GM21723 (cell line): ENCODE results near the gene COQ8A.
"Not testable (repeated sequence)": the region's sequence is repeated elsewhere in the genome, so short reads cannot be mapped to it uniquely, and the experiment has no call there.

ENCODE experiments used
- ATAC-seq: cut with Tn5 transposase; IDR thresholded peaks from one replicate; pipeline ENCODE4 v1.9.1; 2021; ENCODE audit warnings: mild to moderate bottlenecking, moderate library complexity; ENCODE audit not compliant: unreplicated experiment

The COQ8A gene

DNA sequence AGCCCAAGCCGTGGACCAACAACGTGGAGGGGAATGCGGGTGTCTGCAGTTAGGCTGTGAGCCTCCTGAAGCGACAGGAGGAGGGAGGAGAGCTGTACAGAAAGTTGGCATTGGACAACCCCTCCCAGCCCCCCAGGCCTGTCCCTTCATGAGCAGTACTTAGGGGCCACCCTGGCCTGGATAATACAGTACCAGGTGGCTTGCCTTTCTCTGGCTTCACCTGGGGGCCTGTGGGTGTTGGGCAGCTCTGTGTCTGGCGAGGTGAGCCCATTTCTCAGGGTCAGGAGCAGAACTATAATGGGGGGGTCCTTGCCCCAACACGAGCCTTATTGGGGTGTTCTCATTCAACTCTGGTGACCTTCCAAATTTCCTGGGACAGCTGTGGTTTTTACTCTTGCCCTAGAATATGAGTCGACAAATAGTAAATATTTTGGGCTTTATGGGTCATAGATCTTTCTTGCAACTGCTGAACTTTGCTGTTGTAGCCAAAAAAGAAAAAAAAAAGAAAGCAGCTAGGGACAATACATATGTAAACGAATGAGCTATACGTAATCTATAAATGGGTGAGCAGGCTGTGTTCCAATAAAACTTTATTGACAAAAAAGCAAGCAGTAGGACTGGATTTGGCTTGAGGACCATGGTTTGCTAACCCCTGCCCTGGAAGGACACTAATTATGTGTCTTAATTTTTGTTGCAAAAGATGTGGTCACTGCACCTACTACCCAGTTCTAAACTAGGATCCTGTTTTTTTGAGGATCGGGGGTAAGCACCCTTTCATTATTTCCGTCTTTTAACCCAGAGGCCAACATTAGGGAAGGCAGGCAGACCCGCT lies 11.4 kb downstream of the COQ8A start:
- no peak for ATAC-seq

DNA sequence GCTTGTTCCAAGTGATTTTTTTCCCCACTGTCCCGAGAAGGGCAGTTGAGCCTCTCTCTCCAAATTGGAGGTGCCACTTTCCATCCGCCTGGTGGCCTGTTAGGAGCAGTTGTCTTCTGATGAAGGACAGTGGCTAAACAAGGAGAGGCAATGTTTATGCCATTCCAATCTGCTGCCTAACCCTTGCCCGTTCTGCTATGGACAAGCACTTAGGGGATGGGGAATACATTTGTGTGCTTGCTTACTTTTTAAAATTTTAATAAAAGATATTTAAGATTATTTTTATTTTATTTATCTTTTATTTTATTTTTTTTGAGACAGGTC lies 12.0 kb downstream of the COQ8A start:
- ATAC-seq = no peak

DNA sequence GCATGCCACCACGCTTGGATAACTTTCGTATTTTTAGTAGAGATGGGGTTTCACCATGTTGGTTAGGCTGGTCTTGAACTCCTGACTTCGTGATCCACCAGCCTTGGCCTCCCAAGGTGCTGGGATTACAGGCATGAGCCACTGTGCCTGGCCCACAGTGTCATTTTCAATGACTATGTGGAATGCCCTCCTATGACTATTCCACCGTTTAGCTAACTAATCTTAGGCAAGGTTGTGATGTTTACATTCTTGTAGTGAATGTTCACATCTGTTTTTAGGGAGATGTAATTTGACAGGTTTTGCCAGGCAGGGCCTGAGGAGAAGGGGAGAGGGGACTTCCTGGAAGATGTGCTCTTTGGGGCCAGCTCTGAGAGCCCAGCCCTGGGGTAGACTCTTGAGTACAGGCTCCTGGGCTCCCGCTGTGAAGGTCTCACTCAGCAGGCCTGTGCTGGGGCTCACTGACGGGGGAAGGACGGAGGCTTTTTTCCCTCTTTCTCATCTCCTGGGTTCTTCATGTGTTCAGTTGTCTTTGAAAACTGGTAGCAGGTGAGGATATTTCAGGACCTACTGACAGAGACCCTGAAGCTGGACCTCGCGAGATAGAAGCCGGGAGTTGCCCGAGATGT lies 13.2 kb downstream of the COQ8A start:
- ATAC-seq = no peak

GRCh38 chr1:226954337-226954736 lies 14.2 kb downstream of the COQ8A start:
- ATAC-seq = no peak

GRCh38 chr1:226954777-226955176 lies 14.7 kb downstream of the COQ8A start:
- no peak for ATAC-seq

GRCh38 chr1:226955857-226956256 lies 15.8 kb downstream of the COQ8A start:
- not testable (repeated sequence) for ATAC-seq

DNA sequence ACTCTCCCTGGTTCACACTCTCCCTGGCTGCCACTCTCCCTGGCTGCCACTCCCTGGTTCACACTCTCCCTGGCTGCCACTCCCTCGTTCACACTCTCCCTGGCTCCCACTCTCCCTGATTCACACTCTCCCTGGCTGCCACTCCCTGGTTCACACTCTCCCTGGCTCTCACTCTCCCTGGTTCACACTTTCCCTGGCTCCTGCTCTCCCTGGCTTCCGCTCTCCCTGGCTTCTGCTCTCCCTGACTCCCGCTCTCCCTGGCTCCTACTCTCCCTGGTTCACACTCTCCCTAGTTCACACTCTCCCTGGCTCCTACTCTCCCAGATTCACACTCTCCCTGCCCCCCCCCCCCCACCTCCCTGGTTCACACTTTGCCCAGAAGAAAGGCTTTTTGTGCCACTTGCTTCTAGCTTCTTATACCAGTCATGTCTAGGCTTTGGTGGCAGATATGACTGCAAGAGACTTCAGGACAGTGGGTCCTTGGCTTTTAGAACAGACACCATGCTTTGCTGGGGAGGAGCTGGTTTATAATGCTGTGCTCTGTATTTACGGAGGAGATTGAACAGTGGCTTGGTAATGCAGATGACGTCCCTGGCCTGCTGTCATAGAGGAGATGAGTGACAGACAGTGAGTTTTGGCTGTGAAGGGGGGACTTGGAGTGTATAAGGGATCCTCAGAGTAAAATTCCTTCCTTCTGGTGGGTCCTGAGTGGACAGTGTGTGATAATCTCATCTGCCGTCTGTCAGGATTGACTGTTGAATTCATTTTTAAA lies 17.0 kb downstream of the COQ8A start:
- ATAC-seq = no peak

GRCh38 chr1:226957714-226958113 lies 17.6 kb downstream of the COQ8A start:
- ATAC-seq = no peak

GRCh38 chr1:226958300-226958699 lies 18.2 kb downstream of the COQ8A start:
- no peak for ATAC-seq

DNA sequence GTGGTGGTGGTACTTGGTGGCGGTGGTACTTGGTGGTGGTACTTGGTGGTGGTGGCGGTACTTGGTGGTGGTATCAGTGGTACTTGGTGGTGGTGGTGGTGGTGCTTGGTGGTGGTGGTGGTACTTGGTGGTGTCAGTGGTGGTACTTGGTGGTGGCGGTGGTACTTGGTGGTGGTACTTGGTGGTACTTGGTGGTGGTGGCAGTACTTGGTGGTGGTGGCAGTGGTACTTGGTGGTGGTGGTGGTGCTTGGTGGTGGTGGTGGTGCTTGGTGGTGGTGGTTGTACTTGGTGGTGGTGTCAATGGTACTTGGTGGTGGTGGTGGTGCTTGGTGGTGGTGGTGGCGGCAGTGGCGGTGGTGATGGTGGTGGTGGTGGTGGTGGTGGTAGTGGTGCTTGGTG lies 20.2 kb downstream of the COQ8A start:
- no peak for ATAC-seq

GRCh38 chr1:226960944-226961765 lies 21.1 kb downstream of the COQ8A start:
- no peak for ATAC-seq

DNA sequence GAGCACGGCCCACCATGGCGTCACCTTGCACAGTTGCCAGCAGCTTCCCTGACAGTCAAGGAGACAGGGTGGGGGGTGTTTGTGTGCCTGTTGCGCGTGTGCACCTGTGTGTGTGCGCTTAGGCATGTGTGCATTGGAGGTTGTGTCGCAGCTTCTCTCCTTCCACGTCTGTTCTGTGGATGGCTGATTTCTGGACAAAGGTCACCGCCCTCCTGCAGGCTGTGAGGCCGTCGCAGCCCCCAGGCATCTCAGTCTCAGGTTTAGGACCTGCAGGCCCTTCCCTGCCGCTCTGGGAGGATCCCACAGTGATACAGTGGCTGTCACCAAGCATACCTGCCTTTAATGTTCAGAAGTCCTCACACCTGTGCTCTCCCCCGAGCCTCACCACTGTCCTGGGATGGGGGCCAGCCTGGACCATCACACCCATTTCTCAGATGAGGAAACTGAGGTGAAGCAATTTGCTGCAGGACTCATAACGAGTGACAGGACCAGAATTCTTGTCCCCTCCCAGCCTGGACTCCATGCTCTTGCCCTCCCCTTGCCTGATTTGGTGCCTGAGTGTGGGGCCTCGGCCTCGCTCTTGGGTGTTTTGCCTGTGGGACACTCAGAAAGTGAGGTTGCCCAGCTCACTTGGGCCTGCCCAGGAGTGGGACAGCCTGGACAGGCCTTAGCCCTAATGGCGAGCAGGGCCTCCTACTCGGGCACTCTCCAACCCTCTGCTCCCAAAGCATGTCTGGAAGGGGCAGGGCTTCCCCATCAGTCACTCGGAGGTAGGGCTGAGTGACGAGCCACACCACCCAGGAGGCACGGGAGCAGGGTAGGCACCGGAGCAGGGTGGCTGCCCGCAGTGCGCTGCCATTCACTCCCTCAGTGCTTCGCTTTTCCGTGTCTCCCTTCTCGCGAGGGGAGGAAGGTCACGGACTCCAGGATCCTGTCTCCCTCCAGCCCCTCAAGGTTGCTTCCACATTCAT lies 22.6 kb downstream of the COQ8A start:
- ATAC-seq = no peak

GRCh38 chr1:226964068-226964425 lies 24.0 kb downstream of the COQ8A start:
- ATAC-seq = no peak

- ATAC-seq = no peak
Observed at GRCh38 chr1:226964611-226965486, 24.8 kb downstream of the COQ8A start.

- no peak for ATAC-seq
Observed at GRCh38 chr1:226965581-226966440, 25.7 kb downstream of the COQ8A start.

DNA sequence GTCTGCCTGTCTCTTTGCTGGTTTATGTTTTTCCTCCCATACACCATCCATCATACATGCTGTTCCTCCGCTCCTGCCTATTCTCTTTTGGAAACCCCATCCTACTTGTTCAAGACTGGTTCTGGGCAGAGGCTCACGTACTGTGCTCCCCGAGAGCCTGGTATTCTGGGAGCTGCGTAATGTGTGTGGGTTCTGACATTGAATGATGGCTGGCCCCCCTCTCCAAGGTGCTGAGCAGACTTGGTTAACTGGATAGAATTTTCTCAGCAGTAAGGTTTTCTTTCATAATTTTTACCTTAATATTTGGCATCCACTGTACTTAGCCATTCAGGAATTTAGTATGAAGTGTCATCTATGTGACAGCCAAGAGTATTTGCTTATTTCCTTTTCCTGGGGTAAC lies 26.6 kb downstream of the COQ8A start:
- ATAC-seq = no peak

GRCh38 chr1:226967665-226968064 lies 27.6 kb downstream of the COQ8A start:
- ATAC-seq = no peak

DNA sequence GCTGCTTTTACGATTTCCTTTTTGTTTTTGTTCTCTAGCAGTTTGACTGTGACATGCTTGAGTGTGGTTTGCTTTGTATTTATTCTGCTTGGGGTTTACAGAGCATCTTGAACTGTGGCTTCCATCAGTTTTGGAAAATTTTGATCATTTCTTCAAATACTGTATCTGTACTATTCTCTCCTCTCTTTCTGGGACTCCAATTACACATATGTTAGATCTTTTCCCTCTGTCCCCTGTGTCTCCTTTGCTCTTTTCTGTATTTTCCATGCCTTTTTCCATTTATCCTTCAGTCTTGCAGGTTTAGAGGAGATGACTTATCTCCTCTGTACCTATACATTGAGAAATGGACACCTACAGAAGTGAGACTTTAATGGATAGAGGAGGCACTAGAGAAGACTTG lies 31.7 kb downstream of the COQ8A start:
- no peak for ATAC-seq
